ENCODE data around the gene SAMD8.
"Not testable (repeated sequence)": the region's sequence is repeated elsewhere in the genome, so short reads cannot be mapped to it uniquely, and the experiment has no call there.

SAMD8 gene

DNA sequence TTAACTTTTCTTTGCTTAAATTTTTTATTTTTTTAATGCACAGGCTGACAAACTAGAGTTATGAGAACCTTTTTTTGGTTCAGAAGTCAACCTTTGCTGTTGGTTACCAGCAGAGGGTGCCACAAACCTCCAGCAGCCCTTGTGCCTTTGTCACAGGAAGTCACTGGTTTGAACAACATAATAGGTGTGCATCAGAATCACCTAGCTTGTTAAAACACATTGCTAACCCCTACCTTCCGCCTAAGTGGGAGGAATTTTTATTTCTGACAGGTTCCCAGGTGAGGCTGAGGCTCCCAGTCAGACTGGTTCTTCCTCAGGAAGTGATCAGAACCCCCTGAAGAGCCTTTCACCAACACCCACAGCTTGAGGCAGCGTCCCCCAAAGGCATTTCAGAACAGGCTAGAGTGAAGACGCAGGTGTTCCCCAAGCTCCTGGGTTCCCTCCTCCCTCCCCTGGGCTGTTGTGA lies 76.5 kb downstream of the SAMD8 start:
- TF ChIP-seq CTCF (IDR thresholded peaks at IDR 0.05; ENCODE audit: insufficient read depth, missing control alignments) = peak; percentile 73
- peak; percentile 46 for DNase-seq (ENCODE audit: insufficient read length, low spot score)
- FAIRE-seq = no peak

- DNase-seq (ENCODE audit: insufficient read length, low spot score); FAIRE-seq: not testable (repeated sequence)
Observed at GRCh38 chr10:75188522-75188921, 77.1 kb downstream of the SAMD8 start.

- no peak for FAIRE-seq
- no peak for TF ChIP-seq CTCF (IDR thresholded peaks at IDR 0.05; ENCODE audit: insufficient read depth, missing control alignments)
- DNase-seq (ENCODE audit: insufficient read length, low spot score) = no peak
Observed at GRCh38 chr10:75189266-75190096, 78.0 kb downstream of the SAMD8 start.

GRCh38 chr10:75191821-75192568 lies 80.5 kb downstream of the SAMD8 start:
- DNase-seq (ENCODE audit: insufficient read length, low spot score) (no peak), FAIRE-seq (no peak)
- TF ChIP-seq CTCF (IDR thresholded peaks at IDR 0.05; ENCODE audit: insufficient read depth, missing control alignments) = no peak

DNA sequence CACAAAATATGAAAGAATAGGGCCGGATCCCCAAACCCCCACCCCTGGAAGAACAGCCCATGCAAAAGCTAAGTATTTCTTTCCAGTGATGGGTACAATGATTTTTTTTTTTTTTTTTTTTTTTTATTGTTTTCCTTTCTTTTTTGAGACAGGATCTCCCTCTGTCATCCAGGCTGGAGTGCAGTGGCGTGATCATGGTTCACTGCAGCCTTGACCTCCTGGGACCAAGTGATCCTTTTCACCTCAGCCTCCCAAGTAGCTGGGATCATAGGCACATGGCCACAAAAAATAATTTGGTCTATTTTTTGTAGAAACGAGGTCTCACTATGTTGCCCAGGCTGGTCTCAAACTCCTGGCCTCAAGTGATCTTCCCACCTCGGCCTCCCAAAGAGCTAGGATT lies 83.2 kb downstream of the SAMD8 start:
- not testable (repeated sequence) for FAIRE-seq; DNase-seq (ENCODE audit: insufficient read length, low spot score)

DNA sequence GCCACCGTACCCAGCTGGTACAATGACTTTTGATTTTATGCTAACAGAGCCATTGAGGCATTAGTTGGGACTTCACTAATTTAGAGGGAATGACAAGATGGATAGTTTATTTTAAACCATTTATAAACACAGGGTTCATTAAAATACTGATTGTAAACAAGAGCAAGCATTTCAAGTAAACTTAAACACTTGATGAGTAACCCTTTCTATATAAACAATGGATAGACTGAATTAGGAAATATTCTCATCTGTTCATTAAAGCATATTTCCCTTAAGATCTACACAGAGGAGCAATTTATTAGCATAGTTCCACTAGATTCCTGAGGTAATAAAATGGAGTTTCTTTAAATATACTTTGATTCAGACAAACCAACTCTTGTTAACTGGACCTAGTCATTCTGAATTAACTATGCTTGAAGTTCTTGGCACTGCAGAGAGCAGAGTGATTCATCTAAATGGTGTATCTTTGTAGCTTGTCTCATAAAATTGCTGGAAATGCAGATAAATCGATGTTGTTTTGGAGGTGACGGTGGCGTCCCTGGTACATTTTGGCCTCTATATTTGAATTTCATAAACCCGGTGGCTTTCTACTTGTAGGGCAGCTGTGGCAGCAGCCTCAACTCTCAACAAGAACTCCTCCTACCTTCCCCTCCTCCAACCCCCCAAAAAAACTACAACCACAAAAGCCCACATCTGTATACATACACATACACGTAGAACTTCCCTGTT lies 83.7 kb downstream of the SAMD8 start:
- FAIRE-seq (no peak), DNase-seq (ENCODE audit: insufficient read length, low spot score) (no peak)
- no peak for TF ChIP-seq CTCF (IDR thresholded peaks at IDR 0.05; ENCODE audit: insufficient read depth, missing control alignments)

DNA sequence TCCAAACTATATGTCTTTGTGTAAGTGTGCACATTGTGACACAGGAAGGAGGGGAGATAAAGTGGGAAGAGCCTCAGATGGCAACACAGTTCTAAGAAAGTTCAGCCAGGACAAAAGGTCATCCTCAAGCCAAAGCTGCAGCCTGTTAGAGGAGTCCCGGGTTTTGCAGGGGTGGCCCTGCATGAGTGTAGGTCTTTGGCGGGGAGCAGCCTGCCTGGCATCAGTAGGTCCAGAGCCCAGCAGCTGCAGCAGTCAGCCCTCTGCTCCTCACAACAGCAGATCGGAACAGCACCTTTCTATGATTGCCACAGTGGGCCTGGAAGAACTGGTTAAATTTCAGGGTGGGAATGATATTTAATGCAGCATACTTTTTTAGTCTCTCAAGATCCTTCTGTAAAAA lies 85.6 kb downstream of the SAMD8 start:
- FAIRE-seq = no peak
- DNase-seq (ENCODE audit: insufficient read length, low spot score) = no peak
- TF ChIP-seq CTCF (IDR thresholded peaks at IDR 0.05; ENCODE audit: insufficient read depth, missing control alignments) = no peak
